Panc1 (cell line): Measurements from ENCODE around the gene ANKRD55. TPM values are rescaled to one million over a fixed set of nuclear protein-coding genes. Genes with fewer than 3 reads are reported as not detected.

Experiments used
- ATAC-seq: fragments of 200-7000 bp; cut with Tn5 transposase; 2 replicates; pipeline ENCODE4 v1.9.1; 2020; ENCODE audit warnings: mild to moderate bottlenecking, moderate library complexity
- Bru-seq: library from RNA; stranded (reverse); fragments of 400-500 nt; gene quantifications from one replicate; lab custom pipeline; 2021; lab: Mats Ljungman, UMichigan
- BruChase-seq, 2 experiments: library from RNA; stranded (reverse); fragments of 400-500 nt; gene quantifications; one replicate each; lab custom pipeline; 2021; lab: Mats Ljungman, UMichigan
- BruUV-seq: library from RNA; stranded (reverse); fragments of 400-500 nt; replicated peaks from 2 replicates; lab custom pipeline; 2021; lab: Mats Ljungman, UMichigan
- CTCF ChIA-PET: fragments of 300-600 bp; sonication (Branson Sonifier 250); formaldehyde crosslinking; loops from one replicate; lab custom pipeline; 2022; ENCODE audit warnings: antibody characterized with exemption; lab: Charles Lee
- POLR2A ChIA-PET: fragments of 300-600 bp; sonication (Branson Sonifier 250); formaldehyde crosslinking; loops from one replicate; lab custom pipeline; 2022; ENCODE audit warnings: antibody characterized with exemption; lab: Charles Lee
- DNase-seq: peaks from one replicate; pipeline ENCODE4 v3.0.0-alpha.2; 2010; ENCODE audit warnings: low read depth, low spot score
- H3K27ac ChIP-seq: 2 replicates; pipeline ENCODE4 v1.5.1; 2011; ENCODE audit warnings: mild to moderate bottlenecking, low read length, inconsistent platforms
- H3K27me3 ChIP-seq: fragments of 200-500 bp; sonication (Bioruptor generic); 2 replicates; pipeline ENCODE4 v1.6.0; 2014; ENCODE audit warnings: low read length, inconsistent platforms; ENCODE audit not compliant: control insufficient read depth, insufficient read depth
- H3K36me3 ChIP-seq: fragments of 200-500 bp; sonication (Bioruptor generic); 2 replicates; pipeline ENCODE4 v1.5.1; 2014; ENCODE audit warnings: inconsistent platforms, mild to moderate bottlenecking, low read length, moderate library complexity; ENCODE audit not compliant: control insufficient read depth, insufficient read depth
- H3K4me1 ChIP-seq: 2 replicates; pipeline ENCODE4 v1.5.1; 2011; ENCODE audit warnings: inconsistent platforms, mild to moderate bottlenecking, low read length, moderate library complexity; ENCODE audit not compliant: control insufficient read depth, insufficient read depth
- H3K4me3 ChIP-seq, 2 experiments: 2 replicates each; pipeline ENCODE4 v1.5.1; 2011 to 2012; ENCODE audit warnings: low read depth in 2 of 2, low read length in 2 of 2, mild to moderate bottlenecking in 2 of 2, inconsistent platforms in 1 of 2, moderate library complexity in 1 of 2
- H3K9me3 ChIP-seq: fragments of 200-500 bp; sonication (Bioruptor generic); 2 replicates; pipeline ENCODE4 v1.5.1; 2014; ENCODE audit warnings: low read depth, mild to moderate bottlenecking, inconsistent platforms, low read length, moderate library complexity; ENCODE audit not compliant: control insufficient read depth, insufficient read depth
- POLR2AphosphoS5 ChIP-seq: IDR thresholded peaks from 2 replicates; pipeline ENCODE4 v1.6.1; 2012; ENCODE audit warnings: mild to moderate bottlenecking, low read depth, low read length, moderate library complexity
- SIN3A ChIP-seq: IDR thresholded peaks from 2 replicates; pipeline ENCODE4 v1.6.1; 2012; ENCODE audit warnings: low read depth, mild to moderate bottlenecking, low read length, moderate library complexity, borderline replicate concordance; ENCODE audit not compliant: insufficient read depth
- TCF7L2 ChIP-seq: IDR thresholded peaks from 2 replicates; pipeline ENCODE4 v1.6.1; 2011; ENCODE audit warnings: mild to moderate bottlenecking, low read depth, low read length, inconsistent platforms
- in situ Hi-C: cut with HindIII; loops from 2 replicates; pipeline ENCODE4 v1.10.0; 2016; ENCODE audit warnings: low sequenced_read_pairs, low pct_unique_long_range_greater_than_20kb
- intact Hi-C: fragments of 100-400 bp; cut with micrococcal nuclease; formaldehyde crosslinking; loops from one replicate; pipeline ENCODE4 v1.10.0; 2022; ENCODE audit not compliant: unreplicated experiment
- long read RNA-seq: library from polyadenylated mRNA; unstranded; transcript quantifications from one replicate; pipeline ENCODE4 v2.0.0, GENCODE V29; 2021; ENCODE audit not compliant: unreplicated experiment
- polyA plus RNA-seq: library from polyadenylated mRNA; unstranded; fragments of >200 nt; gene quantifications from one replicate; pipeline ENCODE4 v1.2.1, GENCODE V29; 2012; ENCODE audit warnings: missing spikeins; ENCODE audit not compliant: insufficient read length
- total RNA-seq: library from RNA; stranded (reverse); gene quantifications from one replicate; pipeline ENCODE4 v1.2.1, GENCODE V29; 2021; ENCODE audit not compliant: unreplicated experiment
- TF ChIP-seq, protein P1 (sequence below), 2 experiments: IDR thresholded peaks; 2 replicates each; pipeline ENCODE4 v1.6.1; 2011 to 2012; ENCODE audit warnings: low read depth in 2 of 2, control low read depth in 1 of 2, low read length in 1 of 2, mild to moderate bottlenecking in 1 of 2, moderate library complexity in 1 of 2; ENCODE audit not compliant: insufficient read depth in 1 of 2
- TF ChIP-seq, protein P2 (sequence below): fragments of 450-650 bp; IDR thresholded peaks from 2 replicates; pipeline ENCODE4 v1.5.1; 2017; ENCODE audit warnings: mild to moderate bottlenecking

The ANKRD55 gene
- total RNA-seq = not detected
- 0.22 TPM for polyA plus RNA-seq
- percentile 3 among the genes with signal in this experiment for Bru-seq, nascent RNA
- BruChase-seq, experiment 1, labeled RNA remaining after a 2-hour chase = percentile 2 among the genes with signal in this experiment
- percentile 0 among the genes with signal in this experiment for BruChase-seq, experiment 2, labeled RNA remaining after a 6-hour chase
- long read RNA-seq = 0 reads

DNA sequence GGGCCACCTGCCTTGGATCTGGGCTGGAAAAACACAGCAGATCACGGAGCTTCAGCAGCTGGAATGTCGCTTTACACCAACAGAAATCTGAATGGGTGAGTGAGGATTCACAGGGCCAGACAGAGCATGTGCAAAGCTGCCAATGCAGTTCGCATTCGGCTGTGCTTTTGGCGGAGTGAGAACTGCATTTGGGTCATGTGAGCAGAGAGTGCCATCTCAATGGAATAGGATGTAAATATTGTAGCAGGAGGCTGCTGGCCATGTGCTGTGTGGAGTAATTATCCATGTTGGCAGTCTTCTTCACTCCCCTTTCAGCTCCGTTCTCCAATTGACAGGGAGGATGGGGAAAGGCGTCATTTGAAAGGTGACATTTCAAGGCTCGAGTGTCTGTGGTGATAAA is at the start of gene ANKRD55:
Gene ANKRD55, minus strand, starts transcription at position 101 of the 400 bp plus-strand sequence. CDS start 417 bp downstream, outside the sequence.
- peak; percentile 26; the same call in 1 of the 2 replicates for ATAC-seq
- no peaks in the 10 kb centered on the region for H3K36me3 ChIP-seq
- H3K27ac ChIP-seq = no peak within 1 kb of the TSS
- CTCF ChIA-PET = no interaction called here
- in situ Hi-C loops = no loop called here
- intact Hi-C loops = no loop called here
- H3K27me3 ChIP-seq = peaks cover 3% of the 10 kb centered on the region; the same call in 1 of the 2 replicates
- no TSS peak for BruUV-seq
- POLR2A ChIA-PET = no interaction called here
- DNase-seq = no peak
- no peak within 1 kb of the TSS for H3K4me3 ChIP-seq
- no peaks in the 10 kb centered on the region for H3K9me3 ChIP-seq
- no peaks in the 10 kb centered on the region for H3K4me1 ChIP-seq
- TF ChIP-seq, protein P1, sequence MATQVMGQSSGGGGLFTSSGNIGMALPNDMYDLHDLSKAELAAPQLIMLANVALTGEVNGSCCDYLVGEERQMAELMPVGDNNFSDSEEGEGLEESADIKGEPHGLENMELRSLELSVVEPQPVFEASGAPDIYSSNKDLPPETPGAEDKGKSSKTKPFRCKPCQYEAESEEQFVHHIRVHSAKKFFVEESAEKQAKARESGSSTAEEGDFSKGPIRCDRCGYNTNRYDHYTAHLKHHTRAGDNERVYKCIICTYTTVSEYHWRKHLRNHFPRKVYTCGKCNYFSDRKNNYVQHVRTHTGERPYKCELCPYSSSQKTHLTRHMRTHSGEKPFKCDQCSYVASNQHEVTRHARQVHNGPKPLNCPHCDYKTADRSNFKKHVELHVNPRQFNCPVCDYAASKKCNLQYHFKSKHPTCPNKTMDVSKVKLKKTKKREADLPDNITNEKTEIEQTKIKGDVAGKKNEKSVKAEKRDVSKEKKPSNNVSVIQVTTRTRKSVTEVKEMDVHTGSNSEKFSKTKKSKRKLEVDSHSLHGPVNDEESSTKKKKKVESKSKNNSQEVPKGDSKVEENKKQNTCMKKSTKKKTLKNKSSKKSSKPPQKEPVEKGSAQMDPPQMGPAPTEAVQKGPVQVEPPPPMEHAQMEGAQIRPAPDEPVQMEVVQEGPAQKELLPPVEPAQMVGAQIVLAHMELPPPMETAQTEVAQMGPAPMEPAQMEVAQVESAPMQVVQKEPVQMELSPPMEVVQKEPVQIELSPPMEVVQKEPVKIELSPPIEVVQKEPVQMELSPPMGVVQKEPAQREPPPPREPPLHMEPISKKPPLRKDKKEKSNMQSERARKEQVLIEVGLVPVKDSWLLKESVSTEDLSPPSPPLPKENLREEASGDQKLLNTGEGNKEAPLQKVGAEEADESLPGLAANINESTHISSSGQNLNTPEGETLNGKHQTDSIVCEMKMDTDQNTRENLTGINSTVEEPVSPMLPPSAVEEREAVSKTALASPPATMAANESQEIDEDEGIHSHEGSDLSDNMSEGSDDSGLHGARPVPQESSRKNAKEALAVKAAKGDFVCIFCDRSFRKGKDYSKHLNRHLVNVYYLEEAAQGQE (IDR thresholded peaks at IDR 0.05; ENCODE audit: insufficient read depth in 1 of 2, low read depth in 2 of 2, low read length in 1 of 2) = no peak
- no peak for TF ChIP-seq SIN3A
- TF ChIP-seq, protein P2, sequence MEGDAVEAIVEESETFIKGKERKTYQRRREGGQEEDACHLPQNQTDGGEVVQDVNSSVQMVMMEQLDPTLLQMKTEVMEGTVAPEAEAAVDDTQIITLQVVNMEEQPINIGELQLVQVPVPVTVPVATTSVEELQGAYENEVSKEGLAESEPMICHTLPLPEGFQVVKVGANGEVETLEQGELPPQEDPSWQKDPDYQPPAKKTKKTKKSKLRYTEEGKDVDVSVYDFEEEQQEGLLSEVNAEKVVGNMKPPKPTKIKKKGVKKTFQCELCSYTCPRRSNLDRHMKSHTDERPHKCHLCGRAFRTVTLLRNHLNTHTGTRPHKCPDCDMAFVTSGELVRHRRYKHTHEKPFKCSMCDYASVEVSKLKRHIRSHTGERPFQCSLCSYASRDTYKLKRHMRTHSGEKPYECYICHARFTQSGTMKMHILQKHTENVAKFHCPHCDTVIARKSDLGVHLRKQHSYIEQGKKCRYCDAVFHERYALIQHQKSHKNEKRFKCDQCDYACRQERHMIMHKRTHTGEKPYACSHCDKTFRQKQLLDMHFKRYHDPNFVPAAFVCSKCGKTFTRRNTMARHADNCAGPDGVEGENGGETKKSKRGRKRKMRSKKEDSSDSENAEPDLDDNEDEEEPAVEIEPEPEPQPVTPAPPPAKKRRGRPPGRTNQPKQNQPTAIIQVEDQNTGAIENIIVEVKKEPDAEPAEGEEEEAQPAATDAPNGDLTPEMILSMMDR = no peak
- TF ChIP-seq TCF7L2 = no peak
- TF ChIP-seq POLR2AphosphoS5 = no peak

DNA sequence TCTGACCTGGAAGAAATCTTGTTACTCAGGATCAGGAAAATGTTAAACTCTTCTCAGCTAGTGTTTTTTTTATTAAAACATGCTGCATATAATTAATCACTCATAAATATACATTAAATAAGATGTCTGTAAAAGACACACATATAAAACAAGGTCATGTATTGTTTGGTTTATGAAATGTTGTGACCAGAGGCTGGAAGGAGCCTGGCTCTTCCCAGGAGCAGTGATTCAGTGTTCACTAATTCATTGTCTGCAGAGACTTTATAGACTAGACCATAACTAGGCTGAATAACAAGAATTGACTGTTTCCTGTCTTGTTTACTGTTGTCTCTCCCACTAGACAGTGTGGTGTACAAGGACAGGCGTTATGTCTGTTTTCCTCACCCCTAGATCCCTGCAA is 49.1 kb upstream of the ANKRD55 start:
- DNase-seq = no peak

More for the DNA sequence above, 49.1 kb upstream of the ANKRD55 start:
- TF ChIP-seq POLR2AphosphoS5 (no peak), SIN3A (no peak), TCF7L2 (no peak)
- TF ChIP-seq, protein P1 (IDR thresholded peaks at IDR 0.05; ENCODE audit: insufficient read depth in 1 of 2, low read depth in 2 of 2, low read length in 1 of 2) = no peak
- TF ChIP-seq, protein P2 = no peak
- no peaks in the 10 kb centered on the region for H3K9me3 ChIP-seq
- intact Hi-C loops = no loop called here
- in situ Hi-C loops = no loop called here
- H3K27ac ChIP-seq = no peak overlapping the region
- no peak overlapping the region for H3K4me3 ChIP-seq
- H3K27me3 ChIP-seq = no peaks in the 10 kb centered on the region
- no peaks in the 10 kb centered on the region for H3K36me3 ChIP-seq
- ATAC-seq = no peak
- no TSS peak for BruUV-seq
- ChIA-PET POLR2A (no interaction called here), CTCF (no interaction called here)
- H3K4me1 ChIP-seq = no peaks in the 10 kb centered on the region
